ENCODE data around the gene RIOK1. TPM values are rescaled to one million over a fixed set of nuclear protein-coding genes. Genes with fewer than 3 reads are reported as not detected.

The RIOK1 gene
- total and polyA plus RNA-seq, 2 of the 8 experiments (the other 6 are each of a cell fraction or from before 2014, with no cell fraction given) = 11.8 to 26.9 TPM

DNA sequence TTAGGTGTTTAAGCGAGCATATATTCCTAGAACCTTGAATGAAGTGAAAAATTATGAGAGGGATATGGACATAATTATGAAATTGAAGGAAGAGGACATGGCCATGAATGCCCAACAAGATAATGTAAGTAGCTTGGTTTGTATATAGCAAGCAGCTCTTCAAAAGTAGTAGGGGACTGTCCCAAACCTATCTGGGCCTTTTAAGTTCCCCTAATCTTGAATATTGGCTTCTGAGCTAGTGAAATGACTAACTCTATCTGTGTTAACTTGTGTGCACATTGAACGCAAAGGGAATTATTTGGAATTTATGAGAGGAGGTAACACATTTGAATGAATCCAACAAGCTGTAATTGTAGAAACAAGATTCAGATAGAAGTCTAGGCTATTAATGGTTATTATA lies 21.7 kb downstream of the RIOK1 start:
- Histone ChIP-seq H4K8ac (ENCODE audit: extremely low read depth, insufficient read depth, low read length) (no peak overlapping the region), H3K4me2 (ENCODE audit: insufficient read depth in 1 of 2, low read depth in 2 of 2, low read length in 2 of 2) (no peak overlapping the region), H3K9me3 (ENCODE audit: insufficient read depth in 2 of 2, low read depth in 1 of 2, low read length in 1 of 2) (no peaks in the 10 kb centered on the region), H2BK15ac (ENCODE audit: low read length) (no peak overlapping the region), H3K23ac (ENCODE audit: insufficient read length) (no peak overlapping the region), H3K18ac (ENCODE audit: extremely low read depth, low read length) (no peak overlapping the region), H3K4me3 (ENCODE audit: extremely low read depth in 1 of 4, insufficient read depth in 2 of 4, low read depth in 3 of 4, low read length in 4 of 4) (no peak overlapping the region), H3K23me2 (ENCODE audit: low read depth, low read length) (no peaks in the 10 kb centered on the region; the same call in 1 of the 2 replicates), H4K20me1 (replicated peaks in 1 of 2; ENCODE audit: control insufficient read depth in 1 of 2, insufficient read depth in 2 of 2, low read length in 2 of 2) (no peaks in the 10 kb centered on the region), H4K91ac (replicated peaks; ENCODE audit: insufficient read length, low read length) (no peak overlapping the region), H3K14ac (ENCODE audit: insufficient read length) (no peak overlapping the region), H3K36me3 (ENCODE audit: control insufficient read depth in 2 of 4, insufficient read depth in 4 of 4, low read length in 3 of 4) (peaks cover 9 to 62% (median 40%) of the 10 kb centered on the region in 4 experiments), H3K56ac (replicated peaks; ENCODE audit: insufficient read length, low read depth, low read length) (no peak overlapping the region), H3K4ac (replicated peaks; ENCODE audit: insufficient read length, low read depth, low read length) (no peak overlapping the region), H3K27ac (ENCODE audit: low read depth, low read length) (no peak overlapping the region), H3K79me1 (ENCODE audit: low read depth, low read length) (no peaks in the 10 kb centered on the region), H2BK5ac (ENCODE audit: low read depth, low read length) (no peak overlapping the region), H2AK5ac (ENCODE audit: low read depth, low read length) (no peak overlapping the region), H4K5ac (ENCODE audit: insufficient read length, low read depth, low read length) (no peak overlapping the region), H2AFZ (ENCODE audit: low read length) (no peak overlapping the region), H3K27me3 (replicated peaks in 1 of 4; ENCODE audit: control insufficient read depth in 3 of 4, extremely low read depth in 1 of 4, insufficient read depth in 3 of 4, low read length in 3 of 4) (no peaks in the 10 kb centered on the region), H3K79me2 (ENCODE audit: control insufficient read depth in 1 of 2, insufficient read depth in 2 of 2, low read length in 2 of 2) (no peaks in the 10 kb centered on the region), H3K4me1 (replicated peaks in 1 of 4; ENCODE audit: control insufficient read depth in 3 of 4, insufficient read depth in 4 of 4, low read length in 3 of 4) (no peaks in the 10 kb centered on the region), H2BK20ac (ENCODE audit: low read length) (no peak overlapping the region), H2BK120ac (replicated peaks; ENCODE audit: low read depth, low read length) (no peak overlapping the region), H3K9ac (replicated peaks in 1 of 4; ENCODE audit: extremely low read depth in 1 of 4, low read depth in 3 of 4, low read length in 3 of 4) (no peak overlapping the region), H2BK12ac (ENCODE audit: low read depth, low read length) (no peak overlapping the region)
- 84% methylated on average over 2 of the region's 2 CpGs; no CpG with 5 or more reads in 1 of the 2 experiments for WGBS, 2 experiments (ENCODE audit: extremely low coverage in 1 of 2, insufficient coverage in 1 of 2, insufficient read length in 1 of 2, insufficient replicate concordance in 2 of 2, low coverage in 1 of 2, low lambda C conversion rate in 2 of 2, missing lambda C conversion rate in 1 of 2)
- FAIRE-seq (no peak), DNase-seq (ENCODE audit: low read depth in 1 of 2, low spot score in 2 of 2) (no peak)
- CTCF ChIA-PET (ENCODE audit: partially characterized antibody) = no interaction called here
- POLR2A ChIA-PET (ENCODE audit: partially characterized antibody) = no interaction called here
- TF ChIP-seq ASH2L (IDR thresholded peaks at IDR 0.05; ENCODE audit: low read length) (no peak), SIN3A (conservative IDR thresholded peaks at IDR 0.05 in 1 of 2, IDR thresholded peaks at IDR 0.05 in 1 of 2; ENCODE audit: low read depth in 1 of 2, low read length in 2 of 2) (no peak), SP2 (IDR thresholded peaks at IDR 0.05; ENCODE audit: low read length) (no peak), ZNF274 (IDR thresholded peaks at IDR 0.05; ENCODE audit: borderline replicate concordance, extremely low read depth, low read length) (no peak), MAFK (IDR thresholded peaks at IDR 0.05; ENCODE audit: low read depth, low read length) (no peak), CBX8 (IDR thresholded peaks at IDR 0.05; ENCODE audit: borderline replicate concordance, low read depth, low read length) (no peak), BACH1 (IDR thresholded peaks at IDR 0.05; ENCODE audit: low read length) (no peak), RNF2 (IDR thresholded peaks at IDR 0.05; ENCODE audit: borderline replicate concordance, low read depth, low read length, missing control alignments, poor library complexity, severe bottlenecking) (no peak), RBBP5 (IDR thresholded peaks at IDR 0.05; ENCODE audit: borderline replicate concordance, low read depth, low read length) (no peak), YY1 (IDR thresholded peaks at IDR 0.05; ENCODE audit: low read depth, low read length) (no peak), RXRA (IDR thresholded peaks at IDR 0.05; ENCODE audit: insufficient read depth, low read depth, low read length) (no peak)
- TF ChIP-seq, protein P1, sequence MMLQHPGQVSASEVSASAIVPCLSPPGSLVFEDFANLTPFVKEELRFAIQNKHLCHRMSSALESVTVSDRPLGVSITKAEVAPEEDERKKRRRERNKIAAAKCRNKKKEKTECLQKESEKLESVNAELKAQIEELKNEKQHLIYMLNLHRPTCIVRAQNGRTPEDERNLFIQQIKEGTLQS (IDR thresholded peaks at IDR 0.05; ENCODE audit: insufficient read depth, low read depth, low read length) = no peak
- TF ChIP-seq, protein P2, sequence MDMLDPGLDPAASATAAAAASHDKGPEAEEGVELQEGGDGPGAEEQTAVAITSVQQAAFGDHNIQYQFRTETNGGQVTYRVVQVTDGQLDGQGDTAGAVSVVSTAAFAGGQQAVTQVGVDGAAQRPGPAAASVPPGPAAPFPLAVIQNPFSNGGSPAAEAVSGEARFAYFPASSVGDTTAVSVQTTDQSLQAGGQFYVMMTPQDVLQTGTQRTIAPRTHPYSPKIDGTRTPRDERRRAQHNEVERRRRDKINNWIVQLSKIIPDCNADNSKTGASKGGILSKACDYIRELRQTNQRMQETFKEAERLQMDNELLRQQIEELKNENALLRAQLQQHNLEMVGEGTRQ (IDR thresholded peaks at IDR 0.05; ENCODE audit: low read length) = no peak

Measured in H1 (cell line).